ENCODE data around the gene CD22. TPM values are rescaled to one million over a fixed set of nuclear protein-coding genes. Genes with fewer than 3 reads are reported as not detected.

The CD22 gene
- total and polyA plus RNA-seq, 2 of the 4 experiments (the other 2 are of a cell fraction), result 0.18 to 0.22 TPM

DNA sequence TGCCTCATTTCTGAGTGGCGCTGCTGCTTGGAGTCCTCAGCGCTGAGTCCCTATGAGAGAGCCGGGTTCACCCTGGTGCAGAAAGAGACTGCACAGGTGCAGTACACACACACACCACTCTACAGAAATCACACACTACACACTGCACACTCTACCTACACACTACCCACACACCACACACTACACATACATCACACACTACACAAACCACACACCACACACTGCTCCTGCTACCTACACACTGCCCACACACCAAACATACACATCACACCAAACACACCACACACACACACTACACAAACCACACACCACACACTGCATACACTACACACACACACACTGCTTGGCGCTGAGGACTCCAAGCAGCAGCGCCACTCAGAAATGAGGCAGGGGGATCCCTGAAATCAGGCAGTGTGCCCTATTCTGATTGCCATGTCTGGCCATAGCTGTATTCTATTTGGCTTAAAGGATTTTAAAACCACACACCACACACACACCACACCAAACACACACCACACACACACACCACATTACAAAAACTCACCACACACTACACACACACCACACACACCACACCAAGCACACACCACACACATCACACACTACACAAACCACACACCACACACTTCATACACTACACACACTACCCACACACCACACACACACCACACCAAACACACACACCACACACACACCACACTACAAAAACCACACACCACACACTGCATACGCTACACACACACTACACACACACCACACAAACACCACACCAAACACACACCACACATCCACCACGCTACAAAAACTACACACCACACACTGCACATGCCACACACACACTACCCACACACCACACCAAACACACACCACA is 32.1 kb upstream of the CD22 start:
- in situ Hi-C loops (cut with MboI; ENCODE audit: low sequenced_read_pairs), result no loop called here
- dilution Hi-C loops (cut with HindIII; ENCODE audit: low sequenced_read_pairs, unreplicated experiment), result no loop called here
- no peak for TF ChIP-seq NFE2L2 (IDR thresholded peaks at IDR 0.05; ENCODE audit: low read depth, low read length)
- TF ChIP-seq POLR2A (IDR thresholded peaks at IDR 0.05; ENCODE audit: low read depth, low read length), result no peak
- TF ChIP-seq, protein P1, sequence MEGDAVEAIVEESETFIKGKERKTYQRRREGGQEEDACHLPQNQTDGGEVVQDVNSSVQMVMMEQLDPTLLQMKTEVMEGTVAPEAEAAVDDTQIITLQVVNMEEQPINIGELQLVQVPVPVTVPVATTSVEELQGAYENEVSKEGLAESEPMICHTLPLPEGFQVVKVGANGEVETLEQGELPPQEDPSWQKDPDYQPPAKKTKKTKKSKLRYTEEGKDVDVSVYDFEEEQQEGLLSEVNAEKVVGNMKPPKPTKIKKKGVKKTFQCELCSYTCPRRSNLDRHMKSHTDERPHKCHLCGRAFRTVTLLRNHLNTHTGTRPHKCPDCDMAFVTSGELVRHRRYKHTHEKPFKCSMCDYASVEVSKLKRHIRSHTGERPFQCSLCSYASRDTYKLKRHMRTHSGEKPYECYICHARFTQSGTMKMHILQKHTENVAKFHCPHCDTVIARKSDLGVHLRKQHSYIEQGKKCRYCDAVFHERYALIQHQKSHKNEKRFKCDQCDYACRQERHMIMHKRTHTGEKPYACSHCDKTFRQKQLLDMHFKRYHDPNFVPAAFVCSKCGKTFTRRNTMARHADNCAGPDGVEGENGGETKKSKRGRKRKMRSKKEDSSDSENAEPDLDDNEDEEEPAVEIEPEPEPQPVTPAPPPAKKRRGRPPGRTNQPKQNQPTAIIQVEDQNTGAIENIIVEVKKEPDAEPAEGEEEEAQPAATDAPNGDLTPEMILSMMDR (conservative IDR thresholded peaks at IDR 0.05; ENCODE audit: low read depth, low read length), result no peak
- no peak for TF ChIP-seq CHD1 (IDR thresholded peaks at IDR 0.05; ENCODE audit: low read depth, low read length)
- no peak for TF ChIP-seq CEBPB (IDR thresholded peaks at IDR 0.05; ENCODE audit: low read depth, low read length)
- TF ChIP-seq MAFK (IDR thresholded peaks at IDR 0.05; ENCODE audit: low read depth, low read length), result no peak
- no peak for TF ChIP-seq MXI1 (IDR thresholded peaks at IDR 0.05; ENCODE audit: borderline replicate concordance, low read depth, low read length)
- TF ChIP-seq RCOR1 (IDR thresholded peaks at IDR 0.05; ENCODE audit: insufficient replicate concordance, low read length), result no peak
- TF ChIP-seq FOS (IDR thresholded peaks at IDR 0.05; ENCODE audit: low read depth, low read length), result no peak
- TF ChIP-seq, protein P2, sequence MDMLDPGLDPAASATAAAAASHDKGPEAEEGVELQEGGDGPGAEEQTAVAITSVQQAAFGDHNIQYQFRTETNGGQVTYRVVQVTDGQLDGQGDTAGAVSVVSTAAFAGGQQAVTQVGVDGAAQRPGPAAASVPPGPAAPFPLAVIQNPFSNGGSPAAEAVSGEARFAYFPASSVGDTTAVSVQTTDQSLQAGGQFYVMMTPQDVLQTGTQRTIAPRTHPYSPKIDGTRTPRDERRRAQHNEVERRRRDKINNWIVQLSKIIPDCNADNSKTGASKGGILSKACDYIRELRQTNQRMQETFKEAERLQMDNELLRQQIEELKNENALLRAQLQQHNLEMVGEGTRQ (IDR thresholded peaks at IDR 0.05; ENCODE audit: low read depth, low read length), result no peak
- no peak for TF ChIP-seq SMC3 (IDR thresholded peaks at IDR 0.05; ENCODE audit: low read depth, low read length)
- no peak for TF ChIP-seq RAD21 (IDR thresholded peaks at IDR 0.05; ENCODE audit: low read length)
- no peak for TF ChIP-seq BHLHE40 (IDR thresholded peaks at IDR 0.05; ENCODE audit: low read depth, low read length)
- TF ChIP-seq, protein P3, sequence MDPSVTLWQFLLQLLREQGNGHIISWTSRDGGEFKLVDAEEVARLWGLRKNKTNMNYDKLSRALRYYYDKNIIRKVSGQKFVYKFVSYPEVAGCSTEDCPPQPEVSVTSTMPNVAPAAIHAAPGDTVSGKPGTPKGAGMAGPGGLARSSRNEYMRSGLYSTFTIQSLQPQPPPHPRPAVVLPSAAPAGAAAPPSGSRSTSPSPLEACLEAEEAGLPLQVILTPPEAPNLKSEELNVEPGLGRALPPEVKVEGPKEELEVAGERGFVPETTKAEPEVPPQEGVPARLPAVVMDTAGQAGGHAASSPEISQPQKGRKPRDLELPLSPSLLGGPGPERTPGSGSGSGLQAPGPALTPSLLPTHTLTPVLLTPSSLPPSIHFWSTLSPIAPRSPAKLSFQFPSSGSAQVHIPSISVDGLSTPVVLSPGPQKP (IDR thresholded peaks at IDR 0.05; ENCODE audit: borderline replicate concordance, low read depth, low read length), result no peak
- no peak for TF ChIP-seq MAZ (IDR thresholded peaks at IDR 0.05; ENCODE audit: borderline replicate concordance, low read depth, low read length)

More for the DNA sequence above, 32.1 kb upstream of the CD22 start:
- H2AK9ac ChIP-seq (replicated peaks; ENCODE audit: low read depth, low read length, poor library complexity), result no peak overlapping the region
- H4K20me1 ChIP-seq (ENCODE audit: insufficient read depth, low read length), result no peaks in the 10 kb centered on the region
- H3K27me3 ChIP-seq (ENCODE audit: control insufficient read depth, insufficient read depth, low read length), result peaks cover 21% of the 10 kb centered on the region
- H3K23ac ChIP-seq (ENCODE audit: low read depth, low read length), result no peak overlapping the region
- H3K56ac ChIP-seq (ENCODE audit: extremely low read depth, insufficient read depth, low read length), result no peak overlapping the region
- intact Hi-C loops (cut with micrococcal nuclease), result no loop called here
- ChIA-PET POLR2A (ENCODE audit: unreplicated experiment) (no interaction called here), CTCF (no interaction called here)
- no peak overlapping the region for H3K14ac ChIP-seq (replicated peaks; ENCODE audit: low read depth, low read length)
- H3K9ac ChIP-seq (ENCODE audit: low read depth, low read length), result no peak overlapping the region
- H3K4me3 ChIP-seq (ENCODE audit: insufficient read depth, low read depth, low read length), result no peak overlapping the region
- no peak overlapping the region for H4K8ac ChIP-seq (ENCODE audit: low read depth in 2 of 2, low read length in 2 of 2)
- no peak overlapping the region for H3K4me2 ChIP-seq (ENCODE audit: low read depth, low read length)
- H3K27ac ChIP-seq (ENCODE audit: insufficient read depth, low read length), result no peak overlapping the region
- no peak overlapping the region for H2AK5ac ChIP-seq (ENCODE audit: low read depth, low read length)
- H2BK20ac ChIP-seq (ENCODE audit: low read depth, low read length), result no peak overlapping the region
- BruUV-seq (replicated peaks), result no TSS peak
- WGBS, 2 experiments (ENCODE audit: extremely low coverage in 2 of 2, insufficient read length in 1 of 2), result 100% methylated on average over 2 of the region's 7 CpGs; no CpG with 5 or more reads in 1 of the 2 experiments
- H3K4me1 ChIP-seq (ENCODE audit: control insufficient read depth, insufficient read depth, low read length), result no peaks in the 10 kb centered on the region
- peak overlapping the region; percentile 32 for H2AFZ ChIP-seq (replicated peaks; ENCODE audit: low read length, poor library complexity)
- no peak overlapping the region for H4K5ac ChIP-seq (ENCODE audit: low read depth, low read length)
- no peak overlapping the region for H2BK120ac ChIP-seq (ENCODE audit: low read depth, low read length)
- no peak overlapping the region for H3K18ac ChIP-seq (ENCODE audit: low read depth, low read length)
- ATAC-seq (ENCODE audit: low read depth) (no peak), DNase-seq (no peak)
- H2BK15ac ChIP-seq (ENCODE audit: low read depth, low read length), result no peak overlapping the region
- no peak overlapping the region for H3K4ac ChIP-seq (ENCODE audit: low read depth, low read length)
- H3K9me3 ChIP-seq (ENCODE audit: control insufficient read depth, insufficient read depth, low read length), result no peaks in the 10 kb centered on the region
- peak overlapping the region; percentile 93 for H2BK5ac ChIP-seq (ENCODE audit: low read depth, low read length, poor library complexity, severe bottlenecking)
- H4K91ac ChIP-seq (ENCODE audit: insufficient read depth, low read depth, low read length), result no peak overlapping the region
- no peaks in the 10 kb centered on the region for H3K36me3 ChIP-seq (ENCODE audit: control insufficient read depth, insufficient read depth, low read length)
- peaks cover 15% of the 10 kb centered on the region for H3K9me1 ChIP-seq (ENCODE audit: insufficient read depth, low read length)
- no peaks in the 10 kb centered on the region for H3K79me1 ChIP-seq (ENCODE audit: low read depth in 1 of 2, low read length in 2 of 2)

Data from IMR-90 (cell line).